ENCODE results near the gene DSP. TPM values are rescaled to one million over a fixed set of nuclear protein-coding genes. Genes with fewer than 3 reads are reported as not detected.

The DSP gene
- total and polyA plus RNA-seq, 10 of the 15 experiments (the other 5 are each of a cell fraction or from before 2014, with no cell fraction given) = under 0.01 to 0.36 (median 0.04) TPM; not detected in 4

GRCh38 chr6:7580927-7581618 lies 39.6 kb downstream of the DSP start:
- RAD21 ChIA-PET (ENCODE audit: unreplicated experiment) = no interaction called here
- TF ChIP-seq NFXL1 (IDR thresholded peaks at IDR 0.05; ENCODE audit: borderline replicate concordance) (no peak), FOXM1 (IDR thresholded peaks at IDR 0.05; ENCODE audit: low read depth, low read length) (no peak), ZNF687 (IDR thresholded peaks at IDR 0.05) (no peak), BMI1 (IDR thresholded peaks at IDR 0.05; ENCODE audit: borderline replicate concordance) (no peak), ZBTB4 (CRISPR knock-in tag; IDR thresholded peaks at IDR 0.05) (no peak), SPI1 (IDR thresholded peaks at IDR 0.05; ENCODE audit: borderline replicate concordance, insufficient read depth, low read depth, low read length) (no peak)
- in situ Hi-C loops (cut with MboI) (no loop called here), intact Hi-C loops (cut with micrococcal nuclease; ENCODE audit: unreplicated experiment) (no loop called here)
- POLR2A ChIA-PET = no interaction called here
- H3K4me3 ChIP-seq = no peak overlapping the region
- BruUV-seq (replicated peaks) = no TSS peak
- H3K9me3 ChIP-seq (replicated peaks; ENCODE audit: control insufficient read depth, insufficient read depth, low read length) = no peaks in the 10 kb centered on the region
- no peak for ATAC-seq
- H3K27ac ChIP-seq (ENCODE audit: control insufficient read depth, insufficient read depth) = no peak overlapping the region
- no peak for FAIRE-seq
- no peaks in the 10 kb centered on the region; a peak in 1 of 4 replicates for H3K27me3 ChIP-seq (replicated peaks in 1 of 2; ENCODE audit: control insufficient read depth in 2 of 2, insufficient read depth in 2 of 2, low read length in 1 of 2)
- SMC1A ChIA-PET (ENCODE audit: uncharacterized antibody, unreplicated experiment) = no interaction called here
- H3K36me3 ChIP-seq (ENCODE audit: control insufficient read depth in 2 of 2, insufficient read depth in 2 of 2, low read length in 1 of 2) = no peaks in the 10 kb centered on the region
- H4K20me1 ChIP-seq (ENCODE audit: control insufficient read depth, insufficient read depth) = no peaks in the 10 kb centered on the region
- no peak overlapping the region for H3K4me2 ChIP-seq (ENCODE audit: control insufficient read depth, insufficient read depth)
- H3K4me1 ChIP-seq (ENCODE audit: control insufficient read depth, insufficient read depth, low read length) = no peaks in the 10 kb centered on the region
- DNase-seq (ENCODE audit: low read depth, low spot score) = no peak
- H3K79me2 ChIP-seq (ENCODE audit: control insufficient read depth, insufficient read depth, low read length) = no peaks in the 10 kb centered on the region
- CTCF ChIA-PET = no interaction called here
- WGBS (ENCODE audit: insufficient coverage, insufficient replicate concordance, low lambda C conversion rate, missing lambda C conversion rate) = 63% methylated on average over 14 of the region's 14 CpGs
- H2AFZ ChIP-seq (ENCODE audit: control insufficient read depth, low read depth, low read length) = no peak overlapping the region
- H3K9ac ChIP-seq (ENCODE audit: control insufficient read depth, insufficient read depth, low read length) = no peak overlapping the region
